Lower lobe of right lung (tissue), 2 donors: ENCODE data around the gene AFG3L2. TPM values are rescaled to one million over a fixed set of nuclear protein-coding genes. Genes with fewer than 3 reads are reported as not detected.

ENCODE experiments used
- ATAC-seq, 2 donors: fragments of 200-7000 bp; cut with Tn5 transposase; one replicate each; pipeline ENCODE4 v1.9.1; 2020 to 2022; ENCODE audit warnings: mild to moderate bottlenecking in 2 of 2, moderate library complexity in 2 of 2
- DNase-seq: peaks from one replicate; pipeline ENCODE4 v3.0.0-alpha.2; 2020
- H3K27ac ChIP-seq: fragments of 200-600 bp; one replicate; pipeline ENCODE4 v1.8.0; 2022
- H3K27me3 ChIP-seq: fragments of 200-600 bp; one replicate; pipeline ENCODE4 v1.8.0; 2022; ENCODE audit warnings: low read depth
- H3K36me3 ChIP-seq: fragments of 200-600 bp; one replicate; pipeline ENCODE4 v1.8.0; 2022; ENCODE audit warnings: mild to moderate bottlenecking
- H3K4me1 ChIP-seq: fragments of 200-600 bp; one replicate; pipeline ENCODE4 v1.8.0; 2022
- H3K4me3 ChIP-seq: fragments of 200-600 bp; one replicate; pipeline ENCODE4 v1.8.0; 2022; ENCODE audit warnings: mild to moderate bottlenecking
- H3K9me3 ChIP-seq: fragments of 200-600 bp; one replicate; pipeline ENCODE4 v1.8.0; 2022
- CTCF ChIP-seq: fragments of 200-600 bp; IDR thresholded peaks from one replicate; pipeline ENCODE4 v1.8.0; 2022; ENCODE audit warnings: antibody characterized with exemption, mild to moderate bottlenecking
- intact Hi-C: fragments of 100-400 bp; cut with DNase I; formaldehyde crosslinking; loops from one replicate; pipeline ENCODE4 v1.11.0; 2022
- total RNA-seq: library from RNA; stranded (reverse); fragmentation: NEBNext Ultra II Directional; extraction: Animal tissue kit (Norgen Biotek cat#: 25700); gene quantifications from one replicate; pipeline ENCODE4 v1.2.1, GENCODE V29; 2021
- donor health status: DM: no; HTN: yes; CAD: no; lungs with severe emphysema.

AFG3L2 gene
- total RNA-seq, 1 donor from 2014 or later = 31.1 TPM

GRCh38 chr18:12335503-12335902 lies 41.5 kb downstream of the AFG3L2 start:
- Histone ChIP-seq H3K9me3 (no peaks in the 10 kb centered on the region), H3K4me3 (no peak overlapping the region), H3K4me1 (no peaks in the 10 kb centered on the region), H3K36me3 (peaks cover 78% of the 10 kb centered on the region), H3K27ac (no peak overlapping the region), H3K27me3 (no peaks in the 10 kb centered on the region)
- no peak for ATAC-seq
- TF ChIP-seq CTCF = no peak
- intact Hi-C loops = no loop called here
- DNase-seq = no peak

DNA sequence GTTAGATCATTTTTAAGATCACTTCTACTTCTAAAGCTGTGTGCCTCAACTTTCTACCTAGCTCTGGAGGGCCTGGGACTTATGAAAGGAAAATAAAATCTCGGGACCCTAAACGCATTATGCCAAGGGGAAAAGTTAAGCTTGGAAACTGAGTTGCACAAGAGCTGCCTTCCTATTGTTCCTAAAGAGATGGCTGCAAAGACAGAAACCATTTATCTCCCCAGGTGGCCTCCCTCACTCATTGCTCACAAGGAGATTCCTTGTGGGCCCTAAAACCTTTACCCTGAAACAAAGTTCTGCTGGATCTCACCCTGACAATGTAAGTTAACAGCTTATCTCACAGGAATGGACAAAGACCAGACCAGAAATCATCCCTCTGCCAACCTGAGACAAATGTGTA lies 42.2 kb downstream of the AFG3L2 start:
- no peak for TF ChIP-seq CTCF
- Histone ChIP-seq H3K27me3 (no peaks in the 10 kb centered on the region), H3K4me3 (no peak overlapping the region), H3K36me3 (peaks cover 77% of the 10 kb centered on the region), H3K27ac (no peak overlapping the region), H3K9me3 (no peaks in the 10 kb centered on the region), H3K4me1 (no peaks in the 10 kb centered on the region)
- intact Hi-C loops = no loop called here
- no peak for ATAC-seq
- DNase-seq = no peak

GRCh38 chr18:12334366-12334808 lies 42.6 kb downstream of the AFG3L2 start:
- Histone ChIP-seq H3K4me1 (no peaks in the 10 kb centered on the region), H3K9me3 (no peaks in the 10 kb centered on the region), H3K36me3 (peaks cover 77% of the 10 kb centered on the region), H3K27ac (no peak overlapping the region), H3K27me3 (no peaks in the 10 kb centered on the region), H3K4me3 (no peak overlapping the region)
- intact Hi-C loops = no loop called here
- no peak for DNase-seq
- ATAC-seq = no peak
- TF ChIP-seq CTCF = no peak

DNA sequence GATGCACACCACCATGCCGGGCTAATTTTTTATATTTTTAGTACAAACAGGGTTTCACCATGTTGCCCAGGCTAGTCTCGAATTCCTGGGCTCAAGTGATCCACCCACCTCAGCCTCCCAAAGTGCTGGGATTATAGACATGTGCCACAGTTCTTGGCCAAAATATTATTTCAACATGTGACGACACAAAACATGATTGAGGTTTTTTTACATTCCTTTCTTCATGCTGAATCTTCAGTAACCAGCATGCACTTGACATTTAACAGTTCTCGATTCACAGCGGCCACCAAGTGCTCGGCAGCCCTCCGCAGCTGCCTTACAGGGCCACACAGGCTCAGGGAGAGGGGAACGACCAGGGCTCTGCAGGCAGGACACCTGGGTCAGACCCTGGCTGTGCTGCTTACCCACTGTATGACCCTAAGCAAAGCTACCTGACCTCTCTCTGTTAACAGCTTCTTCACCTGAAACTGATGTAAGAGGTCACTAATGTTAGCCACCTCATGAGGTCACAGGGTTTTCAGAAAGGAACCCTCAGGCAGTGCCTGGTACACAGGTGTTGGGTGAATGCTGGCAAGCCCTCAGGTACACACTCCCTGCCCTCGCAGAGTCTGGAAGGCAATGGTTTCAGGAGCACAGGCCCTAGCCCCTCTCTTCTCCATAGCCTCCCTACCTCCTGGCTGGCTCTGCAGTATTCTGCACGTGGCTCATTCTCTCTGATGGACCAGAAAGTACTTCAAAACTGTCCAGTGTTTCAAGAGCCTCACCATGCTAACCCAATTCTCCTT lies 43.3 kb downstream of the AFG3L2 start:
- intact Hi-C loops = no loop called here
- no peaks in the 10 kb centered on the region for H3K4me1 ChIP-seq
- no peak for DNase-seq
- no peak for TF ChIP-seq CTCF
- H3K36me3 ChIP-seq = peaks cover 80% of the 10 kb centered on the region
- no peaks in the 10 kb centered on the region for H3K9me3 ChIP-seq
- H3K4me3 ChIP-seq = no peak overlapping the region
- H3K27me3 ChIP-seq = no peaks in the 10 kb centered on the region
- H3K27ac ChIP-seq = no peak overlapping the region
- ATAC-seq = peak; percentile 11 to 13

GRCh38 chr18:12330766-12331165 lies 46.3 kb downstream of the AFG3L2 start:
- no peak overlapping the region for H3K4me3 ChIP-seq
- intact Hi-C loops = no loop called here
- peaks cover 82% of the 10 kb centered on the region for H3K36me3 ChIP-seq
- no peak for ATAC-seq
- no peak for TF ChIP-seq CTCF
- H3K9me3 ChIP-seq = no peaks in the 10 kb centered on the region
- H3K27ac ChIP-seq = no peak overlapping the region
- H3K4me1 ChIP-seq = peaks cover 7% of the 10 kb centered on the region
- no peak for DNase-seq
- no peaks in the 10 kb centered on the region for H3K27me3 ChIP-seq
